WTC11 (cell line): ENCODE measurements around the gene STK32B.

Source experiments
- IRF2 ChIP-seq: sonication (generic); formaldehyde crosslinking; IDR thresholded peaks from 2 replicates; pipeline ENCODE4 v1.8.0; 2022; ENCODE audit warnings: low read depth, missing genetic modification reagents, borderline replicate concordance
- JAZF1 ChIP-seq: fragments of 250-450 bp; sonication (Bioruptor Pico); IDR thresholded peaks from 2 replicates; pipeline ENCODE4 v1.9.0; 2021; ENCODE audit warnings: moderate library complexity, mild to moderate bottlenecking, inconsistent platforms
- ZNF416 ChIP-seq: fragments of 250-450 bp; sonication (Bioruptor Pico); IDR thresholded peaks from 2 replicates; pipeline ENCODE4 v1.9.0; 2021; ENCODE audit warnings: mild to moderate bottlenecking, inconsistent platforms
- TF ChIP-seq, protein P1 (sequence below): sonication (generic); formaldehyde crosslinking; IDR thresholded peaks from 2 replicates; pipeline ENCODE4 v1.8.1; 2023; ENCODE audit warnings: mild to moderate bottlenecking, missing genetic modification reagents, moderate library complexity
- TF ChIP-seq, protein P2 (sequence below): fragments of 200-600 bp; IDR thresholded peaks from 2 replicates; pipeline ENCODE4 v1.8.0; 2022; ENCODE audit warnings: antibody characterized with exemption
- TF ChIP-seq, protein P3 (sequence below): sonication (generic); formaldehyde crosslinking; IDR thresholded peaks from 2 replicates; pipeline ENCODE4 v1.8.0; 2022; ENCODE audit warnings: mild to moderate bottlenecking, missing genetic modification reagents
- TF ChIP-seq, protein P4 (sequence below): sonication (generic); formaldehyde crosslinking; IDR thresholded peaks from 2 replicates; pipeline ENCODE4 v1.8.1; 2022; ENCODE audit warnings: low read depth, missing genetic modification reagents, borderline replicate concordance
- TF ChIP-seq, protein P5 (sequence below): fragments of 250-450 bp; sonication (Bioruptor Pico); IDR thresholded peaks from 2 replicates; pipeline ENCODE4 v1.9.0; 2021; ENCODE audit warnings: moderate library complexity, mild to moderate bottlenecking, inconsistent platforms, borderline replicate concordance
- TF ChIP-seq, protein P6 (sequence below): sonication (generic); formaldehyde crosslinking; IDR thresholded peaks from 2 replicates; pipeline ENCODE4 v1.8.0; 2023; ENCODE audit warnings: mild to moderate bottlenecking, missing genetic modification reagents

DNA sequence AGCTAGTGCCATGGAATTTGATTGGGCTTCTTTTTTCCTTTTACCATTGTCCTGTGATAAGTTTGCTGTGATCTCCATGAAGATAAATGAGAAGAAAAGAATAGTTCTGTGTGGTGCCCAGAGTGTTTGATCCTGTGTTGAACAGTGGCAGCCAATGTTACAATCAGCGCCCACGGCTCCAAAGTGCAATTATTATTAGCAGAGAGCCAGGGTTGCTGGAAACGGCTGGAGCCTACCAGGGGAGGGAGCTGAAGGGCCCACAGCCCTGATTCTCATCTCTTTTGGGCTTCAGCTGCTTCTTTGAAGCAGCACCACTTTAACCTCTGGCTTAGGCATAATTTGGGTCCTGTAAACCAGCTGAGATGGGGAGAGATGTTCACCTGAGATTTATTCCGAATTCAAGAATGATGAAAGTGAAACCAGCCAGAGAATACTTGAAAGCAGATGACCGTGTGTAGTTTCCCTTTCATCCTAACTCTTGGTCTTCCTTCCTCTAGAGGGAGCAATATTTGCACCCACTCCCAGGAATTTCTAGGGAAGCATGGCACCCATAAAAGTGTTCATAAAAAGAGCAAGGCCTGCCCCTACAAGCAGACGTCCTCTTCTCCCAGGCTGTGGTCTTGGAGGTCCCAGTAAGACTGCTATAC lies 358.8 kb downstream of the STK32B start:
- TF ChIP-seq, protein P1, sequence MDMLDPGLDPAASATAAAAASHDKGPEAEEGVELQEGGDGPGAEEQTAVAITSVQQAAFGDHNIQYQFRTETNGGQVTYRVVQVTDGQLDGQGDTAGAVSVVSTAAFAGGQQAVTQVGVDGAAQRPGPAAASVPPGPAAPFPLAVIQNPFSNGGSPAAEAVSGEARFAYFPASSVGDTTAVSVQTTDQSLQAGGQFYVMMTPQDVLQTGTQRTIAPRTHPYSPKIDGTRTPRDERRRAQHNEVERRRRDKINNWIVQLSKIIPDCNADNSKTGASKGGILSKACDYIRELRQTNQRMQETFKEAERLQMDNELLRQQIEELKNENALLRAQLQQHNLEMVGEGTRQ, result no peak
- TF ChIP-seq, protein P2, sequence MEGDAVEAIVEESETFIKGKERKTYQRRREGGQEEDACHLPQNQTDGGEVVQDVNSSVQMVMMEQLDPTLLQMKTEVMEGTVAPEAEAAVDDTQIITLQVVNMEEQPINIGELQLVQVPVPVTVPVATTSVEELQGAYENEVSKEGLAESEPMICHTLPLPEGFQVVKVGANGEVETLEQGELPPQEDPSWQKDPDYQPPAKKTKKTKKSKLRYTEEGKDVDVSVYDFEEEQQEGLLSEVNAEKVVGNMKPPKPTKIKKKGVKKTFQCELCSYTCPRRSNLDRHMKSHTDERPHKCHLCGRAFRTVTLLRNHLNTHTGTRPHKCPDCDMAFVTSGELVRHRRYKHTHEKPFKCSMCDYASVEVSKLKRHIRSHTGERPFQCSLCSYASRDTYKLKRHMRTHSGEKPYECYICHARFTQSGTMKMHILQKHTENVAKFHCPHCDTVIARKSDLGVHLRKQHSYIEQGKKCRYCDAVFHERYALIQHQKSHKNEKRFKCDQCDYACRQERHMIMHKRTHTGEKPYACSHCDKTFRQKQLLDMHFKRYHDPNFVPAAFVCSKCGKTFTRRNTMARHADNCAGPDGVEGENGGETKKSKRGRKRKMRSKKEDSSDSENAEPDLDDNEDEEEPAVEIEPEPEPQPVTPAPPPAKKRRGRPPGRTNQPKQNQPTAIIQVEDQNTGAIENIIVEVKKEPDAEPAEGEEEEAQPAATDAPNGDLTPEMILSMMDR, result no peak
- TF ChIP-seq ZNF416 (no peak), JAZF1 (no peak), IRF2 (CRISPR knock-in tag) (no peak)
- TF ChIP-seq, protein P3, sequence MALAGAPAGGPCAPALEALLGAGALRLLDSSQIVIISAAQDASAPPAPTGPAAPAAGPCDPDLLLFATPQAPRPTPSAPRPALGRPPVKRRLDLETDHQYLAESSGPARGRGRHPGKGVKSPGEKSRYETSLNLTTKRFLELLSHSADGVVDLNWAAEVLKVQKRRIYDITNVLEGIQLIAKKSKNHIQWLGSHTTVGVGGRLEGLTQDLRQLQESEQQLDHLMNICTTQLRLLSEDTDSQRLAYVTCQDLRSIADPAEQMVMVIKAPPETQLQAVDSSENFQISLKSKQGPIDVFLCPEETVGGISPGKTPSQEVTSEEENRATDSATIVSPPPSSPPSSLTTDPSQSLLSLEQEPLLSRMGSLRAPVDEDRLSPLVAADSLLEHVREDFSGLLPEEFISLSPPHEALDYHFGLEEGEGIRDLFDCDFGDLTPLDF (CRISPR knock-in tag), result no peak
- TF ChIP-seq, protein P4, sequence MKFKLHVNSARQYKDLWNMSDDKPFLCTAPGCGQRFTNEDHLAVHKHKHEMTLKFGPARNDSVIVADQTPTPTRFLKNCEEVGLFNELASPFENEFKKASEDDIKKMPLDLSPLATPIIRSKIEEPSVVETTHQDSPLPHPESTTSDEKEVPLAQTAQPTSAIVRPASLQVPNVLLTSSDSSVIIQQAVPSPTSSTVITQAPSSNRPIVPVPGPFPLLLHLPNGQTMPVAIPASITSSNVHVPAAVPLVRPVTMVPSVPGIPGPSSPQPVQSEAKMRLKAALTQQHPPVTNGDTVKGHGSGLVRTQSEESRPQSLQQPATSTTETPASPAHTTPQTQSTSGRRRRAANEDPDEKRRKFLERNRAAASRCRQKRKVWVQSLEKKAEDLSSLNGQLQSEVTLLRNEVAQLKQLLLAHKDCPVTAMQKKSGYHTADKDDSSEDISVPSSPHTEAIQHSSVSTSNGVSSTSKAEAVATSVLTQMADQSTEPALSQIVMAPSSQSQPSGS (CRISPR knock-in tag), result no peak
- TF ChIP-seq, protein P5, sequence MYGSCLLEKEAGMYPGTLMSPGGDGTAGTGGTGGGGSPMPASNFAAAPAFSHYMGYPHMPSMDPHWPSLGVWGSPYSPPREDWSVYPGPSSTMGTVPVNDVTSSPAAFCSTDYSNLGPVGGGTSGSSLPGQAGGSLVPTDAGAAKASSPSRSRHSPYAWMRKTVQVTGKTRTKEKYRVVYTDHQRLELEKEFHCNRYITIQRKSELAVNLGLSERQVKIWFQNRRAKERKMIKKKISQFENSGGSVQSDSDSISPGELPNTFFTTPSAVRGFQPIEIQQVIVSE (CRISPR knock-in tag), result no peak
- TF ChIP-seq, protein P6, sequence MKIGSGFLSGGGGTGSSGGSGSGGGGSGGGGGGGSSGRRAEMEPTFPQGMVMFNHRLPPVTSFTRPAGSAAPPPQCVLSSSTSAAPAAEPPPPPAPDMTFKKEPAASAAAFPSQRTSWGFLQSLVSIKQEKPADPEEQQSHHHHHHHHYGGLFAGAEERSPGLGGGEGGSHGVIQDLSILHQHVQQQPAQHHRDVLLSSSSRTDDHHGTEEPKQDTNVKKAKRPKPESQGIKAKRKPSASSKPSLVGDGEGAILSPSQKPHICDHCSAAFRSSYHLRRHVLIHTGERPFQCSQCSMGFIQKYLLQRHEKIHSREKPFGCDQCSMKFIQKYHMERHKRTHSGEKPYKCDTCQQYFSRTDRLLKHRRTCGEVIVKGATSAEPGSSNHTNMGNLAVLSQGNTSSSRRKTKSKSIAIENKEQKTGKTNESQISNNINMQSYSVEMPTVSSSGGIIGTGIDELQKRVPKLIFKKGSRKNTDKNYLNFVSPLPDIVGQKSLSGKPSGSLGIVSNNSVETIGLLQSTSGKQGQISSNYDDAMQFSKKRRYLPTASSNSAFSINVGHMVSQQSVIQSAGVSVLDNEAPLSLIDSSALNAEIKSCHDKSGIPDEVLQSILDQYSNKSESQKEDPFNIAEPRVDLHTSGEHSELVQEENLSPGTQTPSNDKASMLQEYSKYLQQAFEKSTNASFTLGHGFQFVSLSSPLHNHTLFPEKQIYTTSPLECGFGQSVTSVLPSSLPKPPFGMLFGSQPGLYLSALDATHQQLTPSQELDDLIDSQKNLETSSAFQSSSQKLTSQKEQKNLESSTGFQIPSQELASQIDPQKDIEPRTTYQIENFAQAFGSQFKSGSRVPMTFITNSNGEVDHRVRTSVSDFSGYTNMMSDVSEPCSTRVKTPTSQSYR (CRISPR knock-in tag), result no peak
